ENCODE measurements around the gene GBGT1.

Gene GBGT1

DNA sequence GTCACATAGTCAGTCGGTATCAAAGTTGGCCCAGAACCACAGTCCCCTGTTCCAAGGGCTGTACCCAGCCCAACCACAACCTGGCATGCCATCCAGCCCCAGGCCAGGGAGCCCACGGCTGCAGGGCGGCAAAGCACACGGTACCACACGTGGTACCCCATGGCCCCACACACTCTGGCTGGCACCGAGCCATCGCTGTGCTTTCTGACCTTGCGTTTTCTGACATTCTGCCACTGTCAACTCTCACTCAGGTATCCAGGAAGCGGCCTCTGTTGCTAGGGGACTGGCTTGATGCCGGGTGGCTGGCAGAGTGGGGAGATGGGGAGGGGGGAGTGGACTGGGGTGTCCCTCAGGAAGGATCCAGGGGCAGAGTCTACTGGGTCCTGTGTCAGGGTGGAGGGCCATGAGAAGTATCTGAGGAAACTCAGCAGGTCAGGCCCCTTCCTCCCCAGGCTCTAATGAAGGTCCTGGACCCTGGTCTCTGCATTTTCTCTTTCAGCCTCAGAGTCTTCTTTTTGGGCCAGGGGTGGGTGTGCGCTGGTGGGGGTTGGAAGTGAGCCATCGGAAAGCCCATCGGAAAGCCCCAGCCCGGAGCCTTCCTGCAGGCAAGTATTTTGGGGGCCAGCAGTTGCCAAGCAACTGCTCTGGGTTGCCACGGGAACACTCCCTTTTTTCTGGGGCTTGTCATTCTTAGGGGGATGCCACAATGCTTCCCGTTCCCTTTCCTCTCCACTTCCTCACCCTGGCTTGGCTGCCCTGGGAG lies 21.7 kb downstream of the GBGT1 start:
- DNase-seq: no peak

DNA sequence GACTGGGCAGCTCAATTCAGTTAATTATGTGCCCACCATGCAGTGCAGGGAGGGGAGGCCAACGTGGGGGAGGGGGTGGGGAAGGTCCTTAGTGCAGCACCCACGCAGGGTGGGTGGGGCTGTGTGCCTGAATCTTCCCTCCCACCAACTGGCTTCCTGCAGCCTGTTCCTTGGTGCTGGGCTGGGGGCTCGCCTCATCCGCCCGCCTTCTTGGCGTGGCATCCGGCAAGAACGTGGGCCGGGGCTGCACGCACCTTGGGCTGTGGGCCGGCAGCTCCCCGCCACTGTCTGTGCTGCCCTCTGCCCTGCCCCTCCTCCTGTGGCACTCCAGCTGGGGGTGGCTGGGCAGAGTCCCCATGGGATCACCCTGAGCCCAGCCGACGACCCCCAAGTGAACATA lies 23.1 kb downstream of the GBGT1 start:
- DNase-seq: no peak

DNA sequence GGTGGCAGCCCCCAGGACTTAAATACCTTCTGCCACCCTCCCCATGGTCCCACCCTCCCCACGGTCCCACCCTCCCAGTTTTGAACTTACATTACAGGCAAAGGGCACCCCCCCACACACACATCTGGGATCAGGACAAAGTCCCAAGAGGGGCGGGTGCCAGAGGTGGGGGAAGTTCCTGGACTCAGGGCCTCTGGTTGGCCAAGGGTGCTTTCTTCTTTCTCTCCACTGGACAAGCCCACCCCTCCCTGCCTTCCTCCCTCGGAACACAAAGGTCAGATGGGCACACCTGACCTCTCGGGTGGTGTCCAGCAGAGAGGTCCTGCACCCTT lies 23.6 kb downstream of the GBGT1 start:
- DNase-seq: no peak

DNA sequence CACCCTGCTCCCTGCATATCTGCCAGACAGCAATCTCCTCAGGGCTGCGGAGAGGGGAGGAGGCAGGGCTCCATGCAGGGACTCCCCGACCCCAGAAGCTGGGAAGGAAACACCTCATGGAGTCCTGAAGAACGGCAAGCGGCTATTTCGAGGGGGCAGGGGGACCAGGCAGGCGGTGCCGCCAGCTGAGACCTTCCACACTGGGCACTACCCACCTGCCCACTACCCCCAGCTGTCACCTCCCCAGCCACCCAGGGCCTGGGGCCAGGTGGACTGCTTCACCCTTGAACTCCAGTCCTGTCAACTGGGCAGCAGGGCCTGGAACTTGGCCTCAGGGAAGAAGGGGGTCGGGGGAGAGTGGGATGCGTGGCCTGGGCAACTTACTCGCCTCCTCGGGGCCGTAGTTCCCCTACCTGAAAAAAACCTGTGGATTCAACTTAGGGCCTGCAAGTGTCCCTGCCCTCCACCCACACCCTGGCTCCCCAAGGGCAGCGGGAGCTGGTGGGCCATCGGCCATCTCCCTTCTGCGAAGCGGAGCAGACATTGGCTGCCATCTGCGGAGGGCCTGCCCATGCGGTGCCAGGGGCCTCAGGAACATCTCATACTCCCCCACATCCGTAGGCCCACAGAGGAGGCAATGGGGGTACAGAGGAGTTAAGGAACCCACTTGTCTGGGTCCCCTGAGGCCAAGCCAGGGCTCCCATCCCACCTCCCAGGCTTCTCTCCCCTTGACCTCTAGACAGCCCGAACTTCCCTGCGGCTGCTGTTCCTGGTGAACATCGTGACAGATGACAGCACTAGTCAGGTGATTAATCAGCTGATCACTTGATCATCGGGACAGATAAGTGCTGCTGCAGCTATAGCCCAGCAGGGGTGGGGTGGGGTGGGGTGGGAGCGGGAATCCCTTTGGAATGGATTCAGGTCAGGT lies 24.2 kb downstream of the GBGT1 start:
- DNase-seq: no peak

DNA sequence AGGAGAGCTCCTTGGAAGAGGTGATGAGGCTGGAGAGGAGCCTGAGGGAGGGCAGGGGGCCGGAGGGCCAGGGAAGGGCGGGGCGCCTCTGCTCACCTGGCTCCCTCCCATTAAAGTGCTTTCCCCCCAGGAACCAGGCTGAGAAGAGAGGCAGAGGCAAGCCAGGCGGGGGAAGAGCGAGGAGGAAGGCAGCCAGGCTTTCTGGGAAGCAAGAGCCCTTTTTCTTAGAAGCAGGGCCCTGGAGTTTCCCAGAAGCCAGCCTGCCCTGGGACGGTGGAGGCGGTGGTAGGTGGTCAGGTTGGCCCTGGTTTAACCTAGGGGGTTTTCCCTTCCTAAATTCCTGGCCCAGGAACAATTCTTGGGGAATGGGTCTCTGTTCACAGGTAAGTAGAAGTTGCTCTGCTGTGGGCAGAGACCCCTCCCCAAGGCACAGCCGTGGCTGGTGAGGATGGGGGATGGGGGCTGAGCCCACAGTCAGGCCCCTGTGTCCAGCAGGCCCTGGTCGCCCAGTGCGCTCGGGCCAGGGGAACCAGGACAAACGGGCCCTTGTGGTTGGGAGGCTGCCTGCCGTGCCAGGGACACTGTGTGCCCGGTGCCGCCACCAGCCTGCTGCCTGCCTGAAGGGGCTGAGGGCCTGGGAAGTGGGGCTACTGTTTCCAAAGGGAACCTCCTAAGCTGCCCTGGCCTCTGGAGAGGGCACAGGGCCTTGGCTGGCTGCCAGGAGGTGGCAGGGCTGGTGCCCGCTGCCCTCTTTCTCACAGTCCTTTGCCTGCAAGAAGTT lies 26.1 kb downstream of the GBGT1 start:
- DNase-seq: no peak

DNA sequence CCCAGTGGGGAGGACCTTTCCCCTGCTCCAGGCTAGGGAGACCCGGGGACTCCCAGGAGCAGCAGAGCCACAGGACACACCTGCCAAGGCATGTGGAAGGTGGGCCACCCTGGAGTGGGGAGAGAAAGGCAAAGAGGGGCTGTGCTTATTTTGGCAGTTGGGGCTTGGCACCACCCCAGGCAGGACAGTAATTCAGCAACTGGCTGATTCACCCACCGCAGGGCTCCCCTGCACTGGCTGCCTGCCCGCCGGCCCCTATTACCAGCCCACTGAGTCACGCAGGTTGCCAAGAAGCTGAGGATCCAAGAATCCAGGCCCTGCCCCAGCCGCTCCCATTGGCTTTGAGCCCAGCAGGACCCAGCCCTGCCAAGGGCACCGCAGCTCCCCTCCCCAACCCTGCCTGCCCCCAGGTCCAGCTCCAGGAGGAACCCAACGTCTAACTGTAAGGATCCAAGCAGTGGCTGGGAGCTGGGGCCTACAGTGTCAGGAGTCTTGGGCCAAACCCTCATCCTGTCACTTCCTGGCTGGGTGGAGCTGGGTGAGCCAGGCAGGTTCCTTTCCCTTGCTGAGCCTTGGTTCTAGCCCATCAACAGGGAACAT lies 28.5 kb downstream of the GBGT1 start:
- DNase-seq: no peak

DNA sequence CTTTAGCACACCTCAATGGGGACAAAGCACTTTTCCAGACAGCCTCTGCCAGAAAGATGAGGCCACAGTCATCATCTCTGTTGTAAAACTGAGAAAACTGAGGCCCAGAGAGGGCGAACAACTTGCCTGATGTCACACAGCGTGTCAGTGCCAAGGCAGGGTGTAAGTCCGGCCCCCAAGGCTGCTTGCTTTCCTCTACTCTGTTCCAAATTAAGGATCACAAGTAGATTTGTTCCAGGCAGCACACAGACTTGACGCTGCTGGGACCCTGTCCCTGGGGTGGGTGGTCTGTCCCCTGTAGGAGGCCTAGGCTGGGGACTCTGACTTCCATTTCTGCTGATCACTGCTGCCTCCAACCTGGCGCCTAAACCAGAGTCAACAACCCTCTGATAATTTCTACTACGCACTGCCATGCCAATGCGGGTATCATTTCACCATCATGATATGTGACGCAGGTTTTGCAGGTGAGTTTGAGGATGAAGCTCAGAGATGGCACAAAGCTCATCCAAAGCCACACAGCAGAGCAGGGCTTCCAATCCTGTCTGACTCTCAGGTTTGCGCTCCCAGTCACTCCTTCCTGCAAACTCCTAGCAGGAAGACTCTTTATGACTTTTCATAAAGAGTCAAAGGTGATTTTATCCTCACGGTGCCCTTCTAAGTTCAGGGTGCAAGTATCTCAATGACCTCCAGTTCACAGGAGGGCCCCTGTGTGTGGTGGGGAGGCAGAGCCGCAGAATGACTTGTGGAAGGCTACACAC lies 29.1 kb downstream of the GBGT1 start:
- no peak for DNase-seq

DNA sequence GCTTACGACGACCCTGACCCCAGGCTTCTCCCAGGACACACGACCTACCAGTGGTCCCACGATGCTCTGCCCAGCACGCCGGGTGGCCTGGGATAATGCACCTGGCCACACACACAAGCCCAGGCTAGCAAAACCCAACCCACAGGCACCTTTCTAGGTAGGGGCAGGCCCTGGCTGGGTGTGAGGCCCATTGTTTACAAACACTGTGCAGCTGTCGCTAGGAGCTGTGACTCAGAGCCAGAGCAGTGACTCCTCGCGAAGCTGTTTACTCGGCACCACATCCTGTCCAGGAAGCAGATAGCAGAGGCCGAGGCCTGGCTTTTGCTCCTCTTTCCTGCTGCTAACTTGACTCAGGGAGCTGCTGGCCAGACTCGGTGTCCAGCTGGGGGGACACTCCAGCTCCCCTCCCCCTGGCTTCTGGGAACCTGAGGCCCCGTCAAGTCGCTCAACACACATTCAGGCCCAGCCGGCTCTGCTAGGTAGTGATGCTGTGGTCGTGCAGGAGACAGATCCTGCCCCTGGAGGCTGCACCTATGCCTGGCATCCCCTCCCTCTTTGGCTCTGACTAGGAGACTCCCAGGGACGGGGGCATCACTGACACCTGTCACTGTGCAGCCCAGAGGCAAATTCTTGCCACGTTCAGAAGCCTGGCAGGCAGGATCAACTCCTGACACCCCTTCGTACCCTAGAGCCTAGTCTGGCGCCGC lies 29.9 kb downstream of the GBGT1 start:
- peak; percentile 75 for DNase-seq

DNA sequence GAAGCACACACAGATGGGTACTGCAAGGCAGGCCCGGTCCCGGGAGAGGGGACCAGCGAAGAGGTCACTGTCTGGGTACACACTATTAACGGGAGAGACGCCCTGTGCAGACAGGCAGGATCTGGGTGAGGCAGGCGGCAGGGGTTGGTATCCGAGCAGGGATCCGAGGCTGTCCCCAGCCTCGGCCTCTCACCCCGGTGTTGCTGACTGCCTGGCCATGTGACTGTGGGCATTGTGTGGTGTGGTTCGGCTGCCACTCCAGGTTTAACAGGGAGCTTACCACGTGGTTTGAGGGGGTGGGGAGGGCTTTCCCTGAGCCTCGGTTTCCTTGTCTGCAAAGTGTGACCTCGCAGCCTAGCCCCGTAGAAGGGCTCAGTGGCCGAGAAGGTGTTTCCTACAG lies 31.5 kb downstream of the GBGT1 start:
- DNase-seq: no peak

DNA sequence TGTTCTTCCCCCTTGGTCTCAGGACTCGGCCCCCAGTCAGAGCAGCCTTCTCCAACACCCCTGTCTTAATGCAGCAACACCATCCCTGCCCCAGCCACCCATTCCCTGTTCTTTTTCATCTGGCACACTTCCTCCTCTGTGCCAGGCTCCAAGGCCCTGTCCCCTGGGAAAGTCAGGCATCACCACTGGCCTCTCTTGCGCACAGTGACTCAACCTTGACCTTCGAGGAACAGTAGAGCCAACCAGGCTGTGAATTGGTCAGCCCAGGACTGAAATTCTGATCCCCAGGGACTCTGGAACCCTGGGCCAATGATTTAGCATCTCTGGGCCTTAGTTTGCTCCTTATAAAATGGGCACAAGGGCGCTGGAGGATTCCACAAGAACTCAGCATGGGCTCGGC lies 32.2 kb downstream of the GBGT1 start:
- no peak for DNase-seq

DNA sequence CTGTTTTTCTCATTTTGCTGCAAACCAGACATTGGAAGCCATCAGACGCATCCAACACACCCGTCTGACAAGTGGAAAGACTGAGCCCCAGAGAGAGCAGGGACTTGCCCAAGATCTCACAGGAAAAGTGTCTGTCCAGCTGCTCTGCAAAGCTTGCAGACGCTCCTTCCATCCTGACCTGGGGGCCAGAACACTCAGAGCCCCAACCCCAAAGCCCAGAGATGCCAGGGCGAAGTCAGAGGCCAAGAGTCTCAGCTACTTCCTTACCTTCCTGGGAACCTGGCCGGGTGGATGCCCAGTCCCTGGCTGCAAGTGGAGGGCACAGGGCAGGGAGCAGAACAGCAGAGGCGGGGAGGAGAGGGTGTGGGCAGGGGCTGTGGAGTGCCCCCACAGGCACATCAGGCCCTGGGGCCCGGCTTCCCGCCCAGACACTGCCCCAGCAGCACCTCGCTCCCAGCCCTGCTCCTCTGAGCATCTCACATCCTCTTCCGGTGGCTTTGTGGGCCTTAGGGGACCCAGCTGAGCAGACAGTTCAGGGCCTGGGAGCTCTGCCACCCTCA lies 32.9 kb downstream of the GBGT1 start:
- DNase-seq: no peak

DNA sequence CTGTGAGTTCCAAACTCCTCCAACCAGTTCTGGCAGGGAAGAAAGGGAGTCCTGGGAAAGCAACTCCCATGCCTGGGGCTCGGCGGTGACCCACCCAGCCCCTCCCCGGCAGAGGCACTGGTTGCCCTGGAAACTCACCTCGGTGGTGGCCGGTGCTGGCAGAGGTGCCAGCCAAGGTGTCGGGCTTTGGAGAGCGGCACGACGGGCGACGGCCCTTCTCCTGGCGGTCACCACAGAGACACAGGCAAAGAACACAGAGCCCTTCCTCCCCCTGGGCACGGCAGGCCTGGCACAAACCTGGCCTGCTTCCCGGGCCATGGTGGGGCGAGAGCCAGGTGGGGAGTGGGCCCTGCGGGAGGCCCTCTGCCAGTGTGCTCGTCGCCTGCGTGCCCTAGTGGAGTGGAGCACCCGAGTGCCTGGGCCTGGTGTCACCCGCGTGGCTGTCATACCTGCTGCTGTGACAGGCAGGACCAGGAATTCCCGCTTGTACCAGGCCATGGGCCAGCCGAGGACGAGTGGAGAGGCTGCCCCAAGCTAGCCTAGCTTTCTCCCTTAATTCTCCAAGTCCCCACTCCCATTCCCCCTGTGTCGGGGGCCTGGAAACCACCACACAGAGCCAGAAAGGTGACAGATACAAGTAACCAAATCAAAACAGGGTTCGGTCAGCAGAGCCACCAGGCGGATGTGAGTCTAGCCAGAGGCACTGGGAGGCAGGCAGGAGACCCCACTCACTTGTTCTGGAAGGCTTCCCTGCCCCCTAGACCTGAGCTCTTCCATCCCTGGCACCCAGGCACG lies 34.5 kb downstream of the GBGT1 start:
- DNase-seq: no peak

DNA sequence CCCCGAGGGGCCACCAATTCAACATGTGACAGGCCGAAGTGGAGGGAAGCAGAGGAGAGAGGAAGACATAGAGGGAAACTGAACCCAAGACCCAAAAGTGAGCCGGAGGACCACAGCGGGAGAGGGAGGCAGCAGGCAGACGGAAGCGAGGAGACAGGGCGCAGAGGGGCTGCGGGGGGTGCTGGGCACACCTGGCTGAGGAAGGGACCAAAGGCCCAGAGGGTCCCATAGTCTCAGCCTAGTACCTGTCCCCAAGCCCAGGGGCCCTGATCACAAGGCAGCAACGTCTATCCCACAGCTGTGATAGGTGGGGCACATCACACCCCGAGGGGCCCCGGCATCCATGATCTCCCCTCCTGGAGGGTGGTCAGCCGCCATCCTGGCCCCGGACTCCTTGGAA lies 35.6 kb downstream of the GBGT1 start:
- no peak for DNase-seq

DNA sequence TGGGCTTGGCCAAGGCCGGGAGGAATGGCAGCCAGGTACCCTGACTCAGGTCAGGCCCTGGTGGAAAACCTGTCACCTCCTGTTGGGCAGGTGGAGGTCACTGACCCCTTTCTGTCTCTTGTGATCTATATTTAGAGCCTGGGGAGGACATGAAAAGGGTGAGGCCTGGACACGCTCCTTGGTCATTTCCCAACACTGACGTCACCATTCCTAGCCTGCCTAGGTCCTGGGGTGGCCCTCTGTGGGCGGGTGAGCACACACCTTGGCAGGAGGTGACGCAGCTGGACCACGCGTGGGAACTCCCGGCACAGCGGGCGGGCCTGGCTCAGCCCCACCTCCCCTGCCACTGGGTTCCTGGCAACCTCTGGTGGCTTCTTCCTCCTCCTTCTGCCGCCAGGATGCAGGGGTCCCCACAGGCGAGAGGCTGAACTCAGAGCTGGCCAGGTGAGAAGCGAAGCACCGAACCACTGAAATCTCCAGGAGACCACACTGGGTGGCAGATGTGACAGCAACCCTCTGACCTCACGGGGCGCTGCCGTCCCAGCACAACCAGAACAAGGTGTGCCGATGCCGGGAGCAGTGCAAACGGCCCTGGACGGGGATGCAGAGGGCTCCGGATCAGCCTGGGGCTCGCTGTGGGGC lies 36.3 kb downstream of the GBGT1 start:
- DNase-seq: no peak

DNA sequence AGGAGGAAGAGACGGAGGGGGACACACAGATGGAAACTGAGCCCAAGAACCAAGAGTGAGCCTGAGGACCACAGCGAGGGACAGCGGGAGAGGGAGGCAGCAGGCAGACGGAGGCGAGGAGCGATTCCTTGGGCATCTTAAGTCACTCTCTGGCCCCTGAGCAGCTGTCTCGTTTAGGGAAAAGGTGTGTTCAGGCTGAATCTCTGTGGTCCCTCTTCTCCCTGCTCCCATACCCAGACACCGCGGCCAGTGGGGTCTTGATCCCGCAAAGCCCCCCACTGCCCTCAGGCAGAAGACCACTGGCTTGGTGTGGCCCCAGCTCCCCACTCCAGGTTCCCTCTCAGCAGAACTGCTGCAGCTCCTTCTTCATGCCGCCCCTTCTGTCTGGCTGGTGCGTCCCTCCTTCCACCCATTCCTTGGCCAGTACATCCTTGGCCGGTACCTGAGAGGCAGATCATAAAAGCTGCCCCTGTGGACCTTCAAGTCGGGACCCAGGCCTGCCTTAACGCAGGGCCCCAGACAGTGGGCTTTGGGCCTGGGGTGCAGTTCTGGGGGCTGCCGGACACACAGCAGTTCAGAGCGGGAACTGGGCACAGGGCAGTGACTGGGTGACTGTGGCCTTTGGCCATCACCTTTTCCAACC lies 36.9 kb downstream of the GBGT1 start:
- DNase-seq: no peak

DNA sequence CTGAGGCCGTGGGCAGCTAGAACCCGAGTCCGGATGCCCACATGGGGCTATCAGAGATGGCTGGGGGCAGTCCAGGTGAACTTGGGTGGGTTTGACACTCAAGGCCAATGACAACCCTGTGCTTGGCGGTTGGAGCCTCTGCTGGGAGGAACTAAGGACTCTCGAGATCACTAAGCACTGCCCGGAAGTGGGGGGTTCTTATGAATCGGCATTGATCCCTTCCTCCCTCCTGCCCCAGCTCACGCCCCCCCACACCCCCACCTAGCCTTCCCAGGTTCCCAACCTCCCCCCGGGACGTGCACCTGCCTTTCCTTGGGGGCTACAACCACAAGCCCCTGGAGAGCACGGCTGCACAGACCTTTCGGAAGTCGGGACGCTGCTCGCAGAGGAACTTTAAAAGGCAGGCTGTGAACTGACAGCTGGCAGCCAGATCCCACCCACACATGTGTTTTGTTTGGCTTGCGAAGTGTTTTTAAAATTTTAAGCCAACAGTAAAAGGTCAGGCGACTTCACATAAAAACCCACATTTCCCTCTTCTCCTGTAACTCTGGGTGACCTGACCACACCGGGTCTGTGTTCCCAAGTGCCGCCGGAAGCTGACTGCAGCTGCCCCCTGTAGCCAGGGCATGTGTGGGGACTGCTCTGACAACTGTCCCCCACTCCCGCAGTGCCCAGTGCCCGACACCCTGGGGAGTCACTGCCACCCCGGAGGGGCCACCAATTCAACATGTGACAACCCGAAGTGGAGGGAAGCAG lies 37.6 kb downstream of the GBGT1 start:
- peak; percentile 70 for DNase-seq

DNA sequence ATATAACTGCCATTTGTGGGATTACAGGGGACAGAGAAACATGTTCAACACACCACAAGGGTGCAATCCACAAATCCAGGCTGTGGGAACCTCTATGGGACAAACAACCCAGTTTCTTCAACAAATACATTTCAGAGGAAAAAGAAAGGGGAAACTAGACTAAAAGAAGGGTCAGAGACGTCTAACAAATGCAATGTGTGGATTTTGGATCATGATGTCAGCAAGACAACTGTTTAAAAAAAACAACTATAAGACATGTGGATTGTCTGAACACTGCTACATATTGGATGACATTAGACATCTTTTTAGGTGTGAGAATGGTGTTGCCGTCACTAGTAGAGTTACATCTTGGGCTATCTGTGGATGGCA lies 38.8 kb downstream of the GBGT1 start:
- DNase-seq: peak; percentile 15

DNA sequence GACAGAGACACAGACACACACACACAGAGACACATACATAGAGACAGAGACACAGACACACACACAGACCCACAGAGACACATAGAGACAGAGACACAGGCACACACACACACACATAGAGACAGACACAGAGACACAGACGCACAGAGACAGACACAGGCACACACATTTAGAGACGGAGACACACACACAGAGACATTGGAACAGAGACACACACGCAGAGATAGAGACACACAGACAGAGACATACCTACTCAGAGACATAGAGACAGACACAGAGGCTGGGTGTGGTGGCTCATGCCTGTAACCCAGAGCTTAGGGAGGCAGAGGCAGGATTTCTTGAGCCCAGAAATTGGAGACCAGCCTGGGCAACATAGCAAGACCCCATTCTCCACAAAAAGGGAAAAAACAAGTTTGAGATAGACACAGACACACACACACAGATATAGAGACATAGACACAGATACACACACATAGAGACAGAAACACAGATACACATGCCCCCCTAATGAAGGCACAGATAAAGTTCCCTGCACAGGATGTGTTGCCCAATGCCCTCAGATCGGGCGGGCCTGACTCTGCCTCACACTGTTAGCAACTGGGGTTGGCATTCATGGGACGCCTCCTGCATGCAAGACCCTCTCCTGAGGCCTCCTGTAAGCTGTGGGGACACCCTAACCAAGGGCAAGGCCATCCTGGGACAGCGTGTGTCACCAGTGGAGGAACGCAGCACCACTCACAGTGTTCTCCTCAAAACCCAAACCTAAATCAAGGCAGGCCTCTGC lies 39.4 kb downstream of the GBGT1 start:
- DNase-seq: no peak
